Ovary (tissue), 9 donors: ENCODE data around the gene PPM1F. TPM values are rescaled to one million over a fixed set of nuclear protein-coding genes. Genes with fewer than 3 reads are reported as not detected.

Experiments used
- DNase-seq, 5 donors: peaks; one replicate each; pipeline ENCODE4 v3.0.0-alpha.2; 2019 to 2020
- H3K27ac ChIP-seq, 2 donors: fragments of 200-600 bp; one replicate each; pipeline versions ENCODE4 v1.5.1 to v1.8.0; 2019 to 2022
- H3K27me3 ChIP-seq: fragments of 200-600 bp; one replicate; pipeline ENCODE4 v1.8.0; 2022
- H3K36me3 ChIP-seq: fragments of 200-600 bp; sonication (generic); one replicate; pipeline ENCODE4 v1.5.1; 2019
- H3K4me1 ChIP-seq: one replicate; pipeline ENCODE4 v1.8.1; 2013; ENCODE audit warnings: mild to moderate bottlenecking, moderate library complexity; ENCODE audit not compliant: insufficient read depth
- H3K4me3 ChIP-seq: fragments of 200-600 bp; sonication (generic); one replicate; pipeline ENCODE4 v1.5.1; 2017
- H3K9me3 ChIP-seq, 2 donors: fragments of 200-600 bp in 1 of 2; sonication (generic) in 1 of 2; one replicate each; pipeline versions ENCODE4 v1.5.1 to v1.8.1; 2013 to 2019; ENCODE audit warnings: mild to moderate bottlenecking in 1 of 2, moderate library complexity in 1 of 2
- EP300 ChIP-seq: sonication (generic); formaldehyde crosslinking; IDR thresholded peaks from one replicate; pipeline ENCODE4 v1.6.1; 2017; ENCODE audit warnings: antibody characterized with exemption
- POLR2A ChIP-seq: fragments of 450-650 bp; IDR thresholded peaks from one replicate; pipeline ENCODE4 v1.6.1; 2017; ENCODE audit warnings: antibody characterized with exemption, mild to moderate bottlenecking, moderate library complexity
- WGBS, 3 donors: extraction: QIAGEN DNeasy Blood & Tissue Kit in 1 of 3; methylation state at CpG; one replicate each; pipeline versions ENCODE4 v1.1.5 to v1.1.7; 2013 to 2017; 5-methylcytosine and 5-hydroxymethylcytosine counted together
- intact Hi-C, 4 donors: fragments of 100-400 bp; cut with DNase I; formaldehyde crosslinking; loops; one replicate each; pipeline versions ENCODE4 v1.11.0 to v1.15.1; 2022 to 2023
- polyA plus RNA-seq, 2 donors: library from polyadenylated mRNA; stranded (reverse); fragments of 200-250 nt in 1 of 2; fragments of 350-450 nt in 1 of 2; fragmentation: Illumina TruSeq in 1 of 2; extraction: RNeasy Lipid Tissue Mini Kit (QIAGEN cat#74804) in 1 of 2; gene quantifications; one replicate each; pipeline ENCODE4 v1.2.3, GENCODE V29; 2013 to 2014
- total RNA-seq, 7 donors: library from RNA; depleted of rRNA in 2 of 7; stranded (reverse); fragments of >200 nt in 2 of 7; fragmentation: NEBNext Ultra II Directional in 3 of 7; extraction: Animal tissue kit (Norgen Biotek cat#: 25700) in 3 of 7; gene quantifications; one replicate each; pipeline versions ENCODE4 v1.1.0 to v1.2.4, GENCODE V29; 2016 to 2023
- TF ChIP-seq, protein P1 (sequence below), 3 donors: fragments of 450-650 bp in 2 of 3; fragments of 200-600 bp in 1 of 3; IDR thresholded peaks; one replicate each; pipeline versions ENCODE4 v1.5.1 to v1.8.0; 2016 to 2022; ENCODE audit warnings: antibody characterized with exemption in 3 of 3, mild to moderate bottlenecking in 1 of 3
- donor health status: DM: no; HTN: no; CAD: no; lungs with moderate emphysema.
- donor health status: DM: no; HTN: no; CAD: no.
- donor health status: Bipolar disorder and iron deficiency.
- donor health status: DM: yes; HTN: yes; CAD: no.
- donor health status: DM: no; HTN: no; CAD: no.
- donor health status: DM: yes; HTN: yes; CAD: no.

Gene PPM1F
- total and polyA plus RNA-seq, 9 donors = 9.8 to 33.0 (median 22.0) TPM

DNA sequence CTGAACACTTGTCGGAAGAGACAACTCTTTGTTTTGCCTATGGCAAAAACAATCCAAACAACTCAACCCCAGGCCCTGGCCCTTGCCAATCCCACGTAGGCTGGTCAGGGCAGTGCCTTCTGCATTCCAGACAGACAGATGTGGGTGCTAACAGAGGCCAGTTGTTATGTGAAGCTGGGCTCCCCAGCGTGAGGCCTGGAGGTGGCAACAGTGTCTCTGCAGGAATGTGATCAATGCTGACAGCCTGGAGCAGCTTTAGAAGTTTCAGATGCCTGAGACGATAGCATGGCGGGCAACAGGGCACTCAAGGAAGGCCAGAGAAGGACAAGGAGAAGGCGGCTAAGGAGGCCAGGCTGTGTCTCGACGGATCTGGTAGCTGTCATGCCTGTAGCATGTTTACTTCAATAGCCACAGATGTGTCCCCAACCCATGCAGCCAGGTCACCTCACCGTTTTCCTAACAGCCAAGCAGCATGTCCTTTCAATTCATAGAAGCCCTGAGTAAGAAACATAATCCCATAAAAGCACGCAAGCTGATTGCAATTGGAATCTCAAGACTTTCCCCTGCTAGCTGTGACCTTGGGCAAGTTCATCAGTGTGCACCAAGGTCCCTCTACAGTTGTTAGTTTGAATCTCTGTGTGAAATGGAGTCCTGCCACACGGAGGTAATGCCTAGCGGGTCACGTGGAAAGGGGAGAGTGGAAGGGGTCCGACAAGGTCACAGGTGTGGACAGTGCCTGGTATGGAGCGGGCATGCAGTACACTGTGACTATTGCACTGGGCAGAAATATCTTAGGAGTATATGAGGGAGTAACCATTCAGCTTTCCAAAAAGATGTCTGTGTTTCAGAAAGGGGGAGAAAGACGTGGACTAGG lies 14.2 kb upstream of the PPM1F start:
- Histone ChIP-seq H3K9me3 (no peaks in the 10 kb centered on the region), H3K36me3 (no peaks in the 10 kb centered on the region), H3K4me1 (no peaks in the 10 kb centered on the region), H3K27ac (no peak overlapping the region), H3K27me3 (no peaks in the 10 kb centered on the region), H3K4me3 (no peak overlapping the region)
- intact Hi-C loops = no loop called here
- no peak for DNase-seq
- WGBS, 3 donors = 77 to 84% (median 84%) methylated on average over 16 of the region's 16 CpGs
- TF ChIP-seq EP300 (no peak), POLR2A (no peak)
- TF ChIP-seq, protein P1, sequence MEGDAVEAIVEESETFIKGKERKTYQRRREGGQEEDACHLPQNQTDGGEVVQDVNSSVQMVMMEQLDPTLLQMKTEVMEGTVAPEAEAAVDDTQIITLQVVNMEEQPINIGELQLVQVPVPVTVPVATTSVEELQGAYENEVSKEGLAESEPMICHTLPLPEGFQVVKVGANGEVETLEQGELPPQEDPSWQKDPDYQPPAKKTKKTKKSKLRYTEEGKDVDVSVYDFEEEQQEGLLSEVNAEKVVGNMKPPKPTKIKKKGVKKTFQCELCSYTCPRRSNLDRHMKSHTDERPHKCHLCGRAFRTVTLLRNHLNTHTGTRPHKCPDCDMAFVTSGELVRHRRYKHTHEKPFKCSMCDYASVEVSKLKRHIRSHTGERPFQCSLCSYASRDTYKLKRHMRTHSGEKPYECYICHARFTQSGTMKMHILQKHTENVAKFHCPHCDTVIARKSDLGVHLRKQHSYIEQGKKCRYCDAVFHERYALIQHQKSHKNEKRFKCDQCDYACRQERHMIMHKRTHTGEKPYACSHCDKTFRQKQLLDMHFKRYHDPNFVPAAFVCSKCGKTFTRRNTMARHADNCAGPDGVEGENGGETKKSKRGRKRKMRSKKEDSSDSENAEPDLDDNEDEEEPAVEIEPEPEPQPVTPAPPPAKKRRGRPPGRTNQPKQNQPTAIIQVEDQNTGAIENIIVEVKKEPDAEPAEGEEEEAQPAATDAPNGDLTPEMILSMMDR (IDR thresholded peaks at IDR 0.05) = no peak

DNA sequence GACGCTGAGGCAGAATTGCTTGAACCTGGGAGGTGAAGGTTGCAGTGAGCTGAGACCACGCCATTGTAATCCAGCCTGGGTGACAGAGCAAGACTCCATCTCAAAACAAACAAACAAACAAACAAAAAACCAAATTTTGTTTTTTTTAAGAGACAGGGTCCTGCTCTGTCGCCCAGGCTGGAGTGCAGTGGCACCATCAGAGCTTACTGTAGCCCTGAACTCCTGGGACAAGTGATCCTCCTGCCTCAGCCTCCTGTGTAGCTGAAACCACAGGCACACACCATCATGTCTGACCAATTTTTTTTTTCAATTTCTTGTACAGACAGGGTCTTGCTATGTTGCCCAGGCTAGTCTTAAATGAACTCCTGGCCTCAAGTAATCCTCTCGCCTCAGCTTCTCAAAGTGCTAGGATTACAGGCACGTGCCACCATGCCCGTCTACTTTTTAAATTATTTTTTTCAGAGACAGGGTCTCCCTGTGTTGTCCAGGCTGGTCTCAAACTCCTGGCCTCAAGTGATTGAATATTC lies 13.2 kb upstream of the PPM1F start:
- TF ChIP-seq POLR2A (no peak), EP300 (no peak)
- TF ChIP-seq, protein P1 (IDR thresholded peaks at IDR 0.05) = no peak
- no peak overlapping the region for H3K27ac ChIP-seq
- no peak overlapping the region for H3K4me3 ChIP-seq
- intact Hi-C loops = no loop called here
- H3K9me3 ChIP-seq = no peaks in the 10 kb centered on the region
- H3K27me3 ChIP-seq = no peaks in the 10 kb centered on the region
- no peaks in the 10 kb centered on the region for H3K4me1 ChIP-seq
- no peak for DNase-seq
- 95 to 96% (median 95%) methylated on average over 6 of the region's 6 CpGs for WGBS, 3 donors
- no peaks in the 10 kb centered on the region for H3K36me3 ChIP-seq

DNA sequence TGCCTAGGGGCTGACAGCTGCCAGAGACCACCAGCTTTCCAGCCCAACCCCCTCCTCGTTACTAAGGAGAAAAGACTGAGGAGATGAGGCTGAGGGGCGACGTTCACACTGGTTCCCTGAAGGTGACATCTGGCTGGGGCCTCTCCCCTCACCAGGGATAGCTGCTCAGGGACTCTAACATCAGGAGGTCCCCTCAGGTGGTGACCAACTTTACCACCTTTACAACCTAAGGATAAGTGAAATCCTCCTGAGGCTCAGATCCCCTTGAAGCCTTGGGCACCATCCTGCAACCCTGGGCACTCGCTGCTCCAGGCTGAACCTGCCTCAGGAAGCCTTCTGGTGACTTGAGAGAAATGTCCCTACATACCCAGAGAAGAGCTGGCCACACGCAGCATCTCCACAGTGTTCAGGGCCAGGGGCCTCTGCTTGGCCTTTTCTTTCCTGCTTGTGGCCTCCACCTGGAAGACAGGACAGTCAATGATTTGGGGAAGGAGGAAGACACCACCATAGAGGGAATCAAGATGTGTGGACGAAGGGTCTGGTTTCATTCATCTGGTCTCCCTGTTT lies 12.4 kb upstream of the PPM1F start:
- no peak for DNase-seq
- H3K4me1 ChIP-seq = no peaks in the 10 kb centered on the region
- no peaks in the 10 kb centered on the region for H3K27me3 ChIP-seq
- no peaks in the 10 kb centered on the region for H3K36me3 ChIP-seq
- H3K27ac ChIP-seq = no peak overlapping the region
- intact Hi-C loops = no loop called here
- 91 to 95% (median 94%) methylated on average over 6 of the region's 6 CpGs for WGBS, 3 donors
- H3K9me3 ChIP-seq = no peaks in the 10 kb centered on the region
- TF ChIP-seq POLR2A (no peak), EP300 (no peak)
- TF ChIP-seq, protein P1 (IDR thresholded peaks at IDR 0.05) = no peak
- no peak overlapping the region for H3K4me3 ChIP-seq

DNA sequence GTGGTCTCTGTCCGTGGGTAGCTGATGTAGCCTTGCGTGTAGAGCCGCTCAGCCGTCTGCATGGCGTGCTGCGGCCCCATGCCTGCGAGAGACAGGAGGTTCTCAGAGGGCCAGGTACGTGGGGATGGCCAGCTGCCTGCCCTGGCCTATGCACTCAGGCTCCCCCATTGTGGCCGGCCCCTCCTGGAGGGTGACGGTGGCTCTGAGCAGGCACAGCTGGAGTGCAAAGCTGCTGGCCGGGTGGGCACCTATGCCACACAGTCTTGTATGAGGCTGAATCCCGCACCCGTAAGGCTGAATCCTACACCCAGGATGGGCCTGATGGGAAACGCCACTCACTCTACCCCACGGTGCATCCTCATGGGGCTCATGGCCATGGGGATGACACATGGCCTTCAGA lies 11.6 kb upstream of the PPM1F start:
- 85 to 93% (median 91%) methylated on average over 12 to 15 of the region's 15 CpGs for WGBS, 3 donors

More for the DNA sequence above, 11.6 kb upstream of the PPM1F start:
- intact Hi-C loops = no loop called here
- H3K9me3 ChIP-seq = no peaks in the 10 kb centered on the region
- no peaks in the 10 kb centered on the region for H3K4me1 ChIP-seq
- no peak overlapping the region for H3K4me3 ChIP-seq
- no peaks in the 10 kb centered on the region for H3K27me3 ChIP-seq
- no peak overlapping the region for H3K27ac ChIP-seq
- TF ChIP-seq EP300 (no peak), POLR2A (no peak)
- TF ChIP-seq, protein P1 (IDR thresholded peaks at IDR 0.05) = no peak
- DNase-seq = no peak
- H3K36me3 ChIP-seq = no peaks in the 10 kb centered on the region
